AG04449 (cell line): ENCODE measurements around the gene PEX5L.

Experiments used
- CTCF ChIA-PET: fragments of 350-600 bp; formaldehyde crosslinking; extraction: SDS; loops from one replicate; lab custom pipeline; 2021; ENCODE audit warnings: antibody characterized with exemption; lab: Yijun Ruan, JAX
- POLR2A ChIA-PET: fragments of 400-600, 350-600 bp; formaldehyde crosslinking; extraction: SDS; loops from one replicate; lab custom pipeline; 2020; ENCODE audit warnings: antibody characterized with exemption, inconsistent platforms; lab: Yijun Ruan, JAX
- DNase-seq: peaks from one replicate; pipeline ENCODE4 v3.0.0-alpha.2; 2010; ENCODE audit warnings: low read depth, low spot score
- H3K4me3 ChIP-seq: 2 replicates; pipeline ENCODE4 v1.5.1; 2011; ENCODE audit warnings: low read depth, mild to moderate bottlenecking, control low read depth, low read length
- CTCF ChIP-seq: IDR thresholded peaks from one replicate; pipeline ENCODE4 v1.5.1; 2011; ENCODE audit warnings: mild to moderate bottlenecking, moderate library complexity, low read length, control low read depth, inconsistent platforms; ENCODE audit not compliant: insufficient read depth; ENCODE audit errors: missing control alignments

The PEX5L gene

GRCh38 chr3:179819379-179819778, 217.4 kb downstream of the PEX5L start:
- POLR2A ChIA-PET, result no interaction called here
- CTCF ChIA-PET, result interaction anchor here (4.9 kb wide), 1 partner anchor 8 kb away, joined by 30 read pairs; no protein-coding TSS in a partner anchor
- TF ChIP-seq CTCF, result no peak
- no peak overlapping the region for H3K4me3 ChIP-seq
- DNase-seq, result no peak

DNA sequence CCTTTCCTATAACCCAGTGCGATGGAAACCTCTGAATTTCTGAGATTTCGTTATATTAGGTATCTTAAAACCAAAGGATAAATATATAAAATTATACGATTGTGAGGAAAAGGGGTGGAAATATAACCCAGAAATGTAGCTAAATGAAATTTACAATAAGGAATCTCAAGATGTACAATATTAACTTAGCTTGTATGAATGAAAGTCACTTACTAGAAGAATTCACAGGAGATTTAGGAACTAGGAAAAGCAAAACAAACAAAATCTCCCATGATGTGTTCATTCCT, 224.7 kb downstream of the PEX5L start:
- POLR2A ChIA-PET, result interaction anchor here (1.5 kb wide), 1 partner anchor 790 kb away, joined by 7 read pairs; the partner anchor contains the start of gene TTC14
- DNase-seq, result no peak
- H3K4me3 ChIP-seq, result no peak overlapping the region
- CTCF ChIA-PET, result interaction anchor here (1.0 to 3.7 kb wide), 23 partner anchors 8 to 870 kb away, joined by 3 to 30 read pairs (median 7); partner anchors contain the start of gene TTC14
- TF ChIP-seq CTCF, result no peak

- ChIA-PET POLR2A (interaction anchor here (1.5 kb wide), 1 partner anchor 790 kb away, joined by 7 read pairs; the partner anchor contains the start of gene TTC14), CTCF (interaction anchor here (0.7 to 3.7 kb wide), 26 partner anchors 8 to 870 kb away, joined by 3 to 30 read pairs (median 6); partner anchors contain the start of gene TTC14)
- DNase-seq, result peak; percentile 71
- no peak overlapping the region for H3K4me3 ChIP-seq
- peak; percentile 72 for TF ChIP-seq CTCF
Observed at GRCh38 chr3:179811321-179812095, 225.2 kb downstream of the PEX5L start.

DNA sequence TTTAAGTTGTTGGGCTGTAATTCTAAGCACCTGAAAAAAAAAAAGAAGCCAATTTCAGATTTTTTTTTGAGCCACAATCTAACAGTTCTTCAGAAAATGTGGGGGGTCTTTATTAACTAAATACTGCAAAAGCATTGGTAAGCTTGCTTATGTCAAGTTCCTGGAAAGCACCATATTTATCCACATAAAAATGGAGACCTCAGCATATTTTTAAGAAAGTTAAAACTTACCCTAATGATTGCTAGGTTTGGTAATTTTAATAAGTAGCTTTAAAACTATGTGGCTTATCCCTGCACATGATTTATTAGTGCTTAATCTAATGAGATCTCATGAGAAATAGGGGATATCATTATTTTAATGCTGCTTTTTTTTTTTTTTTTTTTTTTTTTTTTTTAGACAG, 227.1 kb downstream of the PEX5L start:
- CTCF ChIA-PET, result interaction anchor here (0.9 to 3.7 kb wide), 6 partner anchors 8 to 792 kb away, joined by 3 to 28 read pairs (median 12); partner anchors contain the start of gene TTC14
- H3K4me3 ChIP-seq, result no peak overlapping the region
- no peak for DNase-seq
- TF ChIP-seq CTCF, result no peak
- POLR2A ChIA-PET, result no interaction called here

- H3K4me3 ChIP-seq, result no peak overlapping the region
- DNase-seq, result no peak
- ChIA-PET POLR2A (no interaction called here), CTCF (interaction anchor here (0.6 to 1.0 kb wide), 2 partner anchors 788 to 877 kb away, joined by 3 read pairs; no protein-coding TSS in a partner anchor)
- no peak for TF ChIP-seq CTCF
Observed at GRCh38 chr3:179807588-179807987, 229.1 kb downstream of the PEX5L start.

DNA sequence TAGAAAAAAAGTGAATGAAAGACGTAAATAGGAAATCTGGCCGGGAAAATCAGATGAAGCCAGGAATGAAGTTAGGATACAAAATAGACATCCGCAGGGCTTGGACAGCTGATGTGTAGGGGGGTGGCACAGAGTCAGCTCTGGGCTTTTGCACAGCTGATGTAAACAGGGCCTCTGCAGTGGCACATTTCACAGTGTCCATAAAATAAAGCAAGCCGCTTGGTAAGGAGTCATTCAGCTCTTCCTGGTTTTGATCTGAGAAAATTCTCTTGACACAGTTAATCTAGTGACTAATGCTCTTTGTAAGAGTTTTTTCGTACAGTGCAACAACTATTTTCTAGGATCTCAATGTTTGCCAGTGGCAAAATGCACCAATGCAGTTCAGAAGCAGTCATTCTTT, 230.6 kb downstream of the PEX5L start:
- CTCF ChIA-PET, result no interaction called here
- DNase-seq, result peak; percentile 17
- POLR2A ChIA-PET, result no interaction called here
- TF ChIP-seq CTCF, result no peak
- H3K4me3 ChIP-seq, result no peak overlapping the region
